GF-D8 (cell line): Measurements from ENCODE around the gene IL6R.
"Not testable (repeated sequence)": the region's sequence is repeated elsewhere in the genome, so short reads cannot be mapped to it uniquely, and the experiment has no call there.

Experiments used
- DNase-seq: peaks from one replicate; lab custom pipeline; 2025; lab: John Stamatoyannopoulos, UW

The IL6R gene

GRCh38 chr1:154404984-154405746, at the start of gene IL6R:
Gene IL6R, plus strand, starts transcription at chr1:154405343. Its CDS starts 287 bp downstream, at chr1:154405630.
- peak; percentile 84 for DNase-seq

- no peak for DNase-seq
Observed at GRCh38 chr1:154358519-154358918, 46.6 kb upstream of the IL6R start.

GRCh38 chr1:154360288-154360687, 44.9 kb upstream of the IL6R start:
- no peak for DNase-seq

GRCh38 chr1:154360881-154361280, 44.3 kb upstream of the IL6R start:
- not testable (repeated sequence) for DNase-seq

GRCh38 chr1:154361357-154361756, 43.8 kb upstream of the IL6R start:
- DNase-seq, result no peak

GRCh38 chr1:154371436-154371835, 33.7 kb upstream of the IL6R start:
- DNase-seq, result no peak

- DNase-seq, result not testable (repeated sequence)
Observed at GRCh38 chr1:154373777-154374357, 31.3 kb upstream of the IL6R start.

- DNase-seq, result no peak
Observed at GRCh38 chr1:154379301-154379700, 25.8 kb upstream of the IL6R start.

GRCh38 chr1:154384650-154385489, 20.3 kb upstream of the IL6R start:
- no peak for DNase-seq

GRCh38 chr1:154386643-154387352, 18.3 kb upstream of the IL6R start:
- no peak for DNase-seq

- no peak for DNase-seq
Observed at GRCh38 chr1:154391086-154391770, 13.9 kb upstream of the IL6R start.

GRCh38 chr1:154398141-154398540, 7.0 kb upstream of the IL6R start:
- no peak for DNase-seq

GRCh38 chr1:154398678-154399077, 6.5 kb upstream of the IL6R start:
- no peak for DNase-seq

- DNase-seq, result peak; percentile 90
Observed at GRCh38 chr1:154400381-154400801, 4.8 kb upstream of the IL6R start.

GRCh38 chr1:154402409-154402921, 2.7 kb upstream of the IL6R start:
- no peak for DNase-seq

GRCh38 chr1:154403261-154403943, 1.7 kb upstream of the IL6R start:
- peak; percentile 99 for DNase-seq

GRCh38 chr1:154403983-154404382, 1.2 kb upstream of the IL6R start:
- no peak for DNase-seq

GRCh38 chr1:154404511-154404931, 622 bp upstream of the IL6R start:
- DNase-seq, result peak; percentile 39

GRCh38 chr1:154405747-154406571, 816 bp downstream of the IL6R start:
- peak; percentile 35 for DNase-seq

GRCh38 chr1:154406572-154406879, 1.4 kb downstream of the IL6R start:
- no peak for DNase-seq
